GM18520 (cell line): ENCODE measurements around the gene PPP4C.
"Not testable (repeated sequence)": the region's sequence is repeated elsewhere in the genome, so short reads cannot be mapped to it uniquely, and the experiment has no call there.

Experiments used
- ATAC-seq: cut with Tn5 transposase; IDR thresholded peaks from one replicate; pipeline ENCODE4 v1.9.1; 2021; ENCODE audit not compliant: unreplicated experiment

Gene PPP4C

GRCh38 chr16:30075503-30076275 is at the start of gene PPP4C:
PPP4C (plus strand) TSS chr16:30075994; CDS start chr16:30076378, 384 bp downstream.
- peak; percentile 73 for ATAC-seq

- no peak for ATAC-seq
Observed at GRCh38 chr16:30026449-30026848, 49.3 kb upstream of the PPP4C start.

GRCh38 chr16:30027588-30028437 is 48.0 kb upstream of the PPP4C start:
- no peak for ATAC-seq

GRCh38 chr16:30028438-30029076 is 47.2 kb upstream of the PPP4C start:
- no peak for ATAC-seq

DNA sequence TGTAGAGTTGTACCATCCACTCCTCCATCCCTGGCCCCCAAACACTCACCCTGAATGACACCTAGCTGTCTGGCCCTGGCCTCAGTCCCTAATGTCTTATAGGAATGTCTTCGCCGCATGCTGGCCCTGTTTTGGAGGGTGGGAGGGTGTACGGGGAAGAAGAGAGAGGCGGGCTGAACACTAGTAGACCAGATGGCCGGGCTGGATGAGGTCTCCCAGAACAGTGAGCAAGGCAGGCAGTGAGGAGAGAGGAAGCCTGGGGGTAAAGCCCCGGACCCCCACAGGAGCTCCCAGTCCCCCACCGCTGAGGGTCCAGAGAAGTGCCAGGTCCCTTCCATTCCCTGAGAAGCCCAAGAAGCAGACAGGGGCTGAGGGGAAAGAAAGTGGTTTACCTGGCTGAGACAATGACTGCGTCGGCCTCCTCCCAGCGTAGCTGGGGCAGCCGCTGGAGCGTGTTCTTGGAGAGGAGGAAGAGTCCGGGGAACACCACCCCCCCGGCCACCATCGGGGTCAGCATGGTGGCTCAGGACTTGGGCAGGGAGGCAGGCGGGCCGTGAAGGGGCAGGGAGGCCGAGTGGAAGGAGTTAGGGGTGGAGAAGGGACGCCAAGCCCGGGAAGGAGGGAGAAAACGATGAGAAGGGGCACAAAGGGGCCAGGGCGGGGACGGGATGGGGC is 45.6 kb upstream of the PPP4C start:
- no peak for ATAC-seq

DNA sequence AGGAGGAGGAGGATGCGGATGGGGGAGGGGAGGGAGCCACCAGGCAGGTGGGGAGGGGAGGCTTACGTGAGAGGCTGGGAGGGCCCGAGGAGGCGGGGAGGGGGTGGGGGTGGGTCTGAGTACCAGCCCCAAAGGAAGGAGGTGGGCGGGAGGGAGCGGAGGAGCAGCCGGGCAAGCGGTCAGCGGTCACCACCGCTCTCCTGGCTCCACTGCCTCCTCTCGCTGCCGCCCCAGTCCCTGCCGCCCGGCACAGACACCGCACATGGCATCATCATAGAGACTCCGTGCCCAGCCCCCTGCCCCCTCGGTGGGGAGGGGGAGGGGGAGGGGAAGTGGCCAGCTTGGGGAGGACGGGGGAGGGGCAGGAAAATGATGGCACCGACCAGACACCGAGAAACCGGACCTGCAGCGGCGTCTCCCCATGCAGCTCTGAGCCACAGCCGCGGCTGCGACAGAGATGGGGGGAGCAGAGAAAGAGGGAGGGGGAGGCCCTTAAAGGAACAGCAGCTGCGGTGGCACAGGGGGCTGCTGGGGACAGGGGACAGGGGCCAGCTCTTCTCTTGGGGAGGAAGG is 44.9 kb upstream of the PPP4C start, which contains the start of gene TLCD3B:
Gene TLCD3B, minus strand, starts transcription at position 431 of the 573 bp plus-strand sequence. CDS start 744 bp downstream, outside the sequence.
- no peak for ATAC-seq

- no peak for ATAC-seq
Observed at GRCh38 chr16:30031477-30031918, 44.3 kb upstream of the PPP4C start.

DNA sequence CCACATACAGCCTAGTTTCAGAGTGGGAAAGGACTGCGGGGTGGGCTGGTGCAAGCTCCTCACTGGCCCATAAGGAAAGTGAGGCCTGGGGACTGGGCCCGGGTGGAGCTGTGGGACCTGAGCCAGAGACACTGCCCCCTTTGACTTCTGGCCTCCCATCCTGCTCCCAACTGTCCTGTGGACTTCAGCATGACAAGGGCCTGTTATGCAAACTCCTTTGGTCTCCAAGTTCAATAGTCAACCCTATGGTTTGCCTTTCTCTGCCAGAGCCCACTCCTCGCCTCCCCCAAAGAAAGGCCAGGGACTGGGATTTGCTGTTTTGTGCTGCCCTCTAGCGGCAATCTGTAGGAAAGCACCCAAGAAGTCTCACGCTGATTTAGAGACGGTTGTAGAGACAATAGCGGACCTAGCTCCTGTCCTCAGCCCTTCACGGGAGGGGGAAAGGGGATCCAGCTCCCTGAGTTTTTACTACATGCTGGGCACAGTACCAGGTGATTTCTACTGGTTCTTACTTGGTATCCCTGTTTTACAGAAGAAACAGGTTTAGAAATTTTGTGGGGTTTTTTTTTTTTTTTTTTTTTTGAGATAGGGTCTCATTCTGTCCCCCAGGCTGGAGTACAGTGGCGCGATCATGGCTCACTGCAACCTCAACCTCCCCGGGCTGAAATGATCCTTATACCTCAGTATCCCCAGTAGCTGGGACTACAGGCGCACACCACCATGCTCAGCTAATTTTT is 43.5 kb upstream of the PPP4C start:
- no peak for ATAC-seq

DNA sequence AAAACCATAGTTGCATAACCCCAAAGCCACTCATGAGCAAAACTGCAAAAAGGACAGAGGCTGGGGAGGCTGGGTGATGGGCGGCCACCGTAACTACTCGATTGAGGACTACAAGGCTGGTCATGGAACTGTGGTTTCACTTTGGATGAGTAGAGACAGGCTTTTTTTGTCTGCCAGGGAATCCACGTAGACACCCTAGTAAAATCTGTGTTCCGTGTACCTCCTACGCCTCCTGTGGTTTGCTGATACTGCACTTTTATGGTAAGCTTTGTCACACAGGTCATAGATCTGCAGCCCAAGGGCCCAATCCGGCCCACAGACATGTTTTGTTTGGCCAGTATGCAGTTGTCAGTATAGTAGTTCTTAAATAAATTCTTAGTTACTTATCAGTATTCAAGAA is 42.5 kb upstream of the PPP4C start:
- no peak for ATAC-seq

GRCh38 chr16:30040221-30040620 is 35.6 kb upstream of the PPP4C start:
- ATAC-seq, result no peak

- ATAC-seq, result not testable (repeated sequence)
Observed at GRCh38 chr16:30040690-30041089, 35.1 kb upstream of the PPP4C start.

GRCh38 chr16:30041841-30042240 is 34.0 kb upstream of the PPP4C start:
- ATAC-seq, result no peak

GRCh38 chr16:30046178-30046577 is 29.6 kb upstream of the PPP4C start:
- no peak for ATAC-seq

GRCh38 chr16:30046588-30046987 is 29.2 kb upstream of the PPP4C start:
- no peak for ATAC-seq

GRCh38 chr16:30049871-30050270 is 25.9 kb upstream of the PPP4C start:
- no peak for ATAC-seq

DNA sequence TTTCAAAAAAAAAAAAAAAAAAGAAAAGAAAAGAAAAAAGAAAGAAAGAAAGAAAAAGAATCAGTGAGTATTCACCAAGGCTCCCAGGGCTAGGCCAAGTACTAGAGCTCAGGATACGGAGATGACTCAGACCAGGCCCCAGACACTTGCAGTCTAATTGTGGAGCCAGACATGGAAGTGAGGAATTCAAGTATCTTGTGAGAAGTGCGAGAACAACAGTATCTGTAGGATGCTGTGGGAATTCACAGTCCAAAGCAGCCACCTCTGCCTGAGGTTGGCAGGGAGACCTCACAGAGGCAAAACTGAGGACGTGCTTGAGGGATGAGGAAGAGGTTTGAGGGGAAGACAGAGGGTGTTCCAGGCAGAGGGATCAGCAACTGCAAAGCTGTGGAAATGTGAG is 24.3 kb upstream of the PPP4C start:
- no peak for ATAC-seq

DNA sequence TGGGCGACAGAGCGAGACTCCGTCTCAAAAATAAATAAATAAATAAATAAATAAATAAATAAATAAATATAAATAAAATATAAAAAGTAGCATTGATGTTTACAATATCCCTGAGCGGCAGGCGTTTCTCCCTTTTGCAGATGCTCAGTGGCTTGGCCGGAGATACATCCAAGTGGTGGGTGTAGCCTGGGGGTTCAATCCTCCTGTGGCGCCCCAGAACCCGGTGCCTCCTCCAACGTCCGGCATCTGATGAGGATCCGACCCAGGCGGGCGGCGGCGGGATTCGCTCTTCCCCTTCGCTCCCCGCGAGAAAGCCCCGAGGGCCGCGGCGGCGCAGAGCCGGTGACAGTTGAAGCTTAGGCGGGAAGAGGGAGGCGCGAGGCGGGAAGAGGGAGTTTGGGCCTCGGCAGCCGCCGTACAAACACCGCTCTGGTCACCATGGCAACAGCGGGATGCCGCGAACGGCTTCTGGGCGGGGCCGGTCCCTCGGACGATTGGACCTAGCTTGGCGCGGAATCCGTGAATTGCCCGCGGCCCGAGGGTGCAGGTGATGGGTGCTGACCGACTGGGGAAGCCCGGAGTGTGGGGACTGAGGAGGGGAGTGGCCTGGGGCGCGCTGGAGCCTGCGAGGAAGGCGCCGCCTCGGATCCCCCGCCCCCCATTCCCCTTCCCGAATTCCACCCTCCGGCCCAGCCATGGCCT is 23.0 kb upstream of the PPP4C start:
- ATAC-seq, result no peak

GRCh38 chr16:30053376-30054015 is 22.3 kb upstream of the PPP4C start:
- ATAC-seq, result no peak

GRCh38 chr16:30054451-30054850 is 21.3 kb upstream of the PPP4C start:
- no peak for ATAC-seq
